Kidney epithelial cell (primary cell): ENCODE measurements around the gene ITGB4. TPM values are rescaled to one million over a fixed set of nuclear protein-coding genes. Genes with fewer than 3 reads are reported as not detected.

Source experiments
- DNase-seq: peaks from one replicate; pipeline ENCODE4 v3.0.0-alpha.2; 2010; ENCODE audit warnings: low read depth
- H3K27me3 ChIP-seq: 2 replicates; pipeline ENCODE4 v1.6.0; 2011; ENCODE audit warnings: low read length; ENCODE audit not compliant: control insufficient read depth, insufficient read depth
- H3K36me3 ChIP-seq: 2 replicates; pipeline ENCODE4 v1.5.1; 2011; ENCODE audit warnings: low read length; ENCODE audit not compliant: control insufficient read depth, insufficient read depth
- H3K4me3 ChIP-seq: 2 replicates; pipeline ENCODE4 v1.5.1; 2011; ENCODE audit warnings: low read depth, mild to moderate bottlenecking, control low read depth, low read length
- CTCF ChIP-seq: IDR thresholded peaks from 2 replicates; pipeline ENCODE4 v1.5.1; 2011; ENCODE audit warnings: mild to moderate bottlenecking, moderate library complexity, low read length, control low read depth, inconsistent platforms; ENCODE audit not compliant: insufficient read depth, poor library complexity, severe bottlenecking
- total RNA-seq: library from RNA; depleted of rRNA; stranded (reverse); fragments of >200 nt; gene quantifications from 2 replicates; pipeline ENCODE4 v1.2.3, GENCODE V29; 2015

Gene ITGB4
- total RNA-seq, 1 donor from 2014 or later = 17.8 TPM

GRCh38 chr17:75733471-75733870 is 12.2 kb downstream of the ITGB4 start:
- no peak for TF ChIP-seq CTCF
- DNase-seq = no peak
- H3K36me3 ChIP-seq = no peaks in the 10 kb centered on the region
- H3K27me3 ChIP-seq = no peaks in the 10 kb centered on the region
- H3K4me3 ChIP-seq = no peak overlapping the region

DNA sequence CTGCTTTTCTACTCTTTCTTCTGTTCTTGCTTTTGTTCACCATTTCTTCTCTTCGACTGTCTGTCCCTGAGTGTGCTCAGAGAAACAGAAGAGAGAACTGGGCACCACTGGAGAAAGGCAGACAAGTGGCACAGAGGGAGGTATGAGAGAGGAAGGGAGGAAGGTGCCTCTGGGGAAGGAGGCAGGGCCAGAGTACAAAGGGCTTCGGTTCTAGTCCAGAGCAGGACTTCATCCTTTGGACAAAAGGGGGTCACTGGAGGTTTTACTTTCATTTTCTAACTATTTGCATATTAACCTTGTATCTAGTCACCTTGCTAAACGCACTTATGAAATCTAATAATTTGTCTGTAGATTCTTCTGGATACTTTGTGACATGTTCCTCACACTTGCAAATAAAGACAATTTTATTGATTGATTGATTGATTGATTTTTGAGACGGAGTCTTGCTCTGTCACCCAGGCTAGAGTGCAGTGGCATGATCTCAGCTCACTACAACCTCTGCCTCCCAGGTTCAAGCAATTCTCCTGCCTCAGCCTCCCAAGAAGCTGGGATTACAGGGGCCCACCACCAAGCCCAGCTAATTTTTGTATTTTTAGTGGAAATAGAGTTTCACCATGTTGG is 13.5 kb downstream of the ITGB4 start:
- no peak for TF ChIP-seq CTCF
- no peak for DNase-seq
- H3K27me3 ChIP-seq = no peaks in the 10 kb centered on the region
- no peaks in the 10 kb centered on the region for H3K36me3 ChIP-seq
- no peak overlapping the region for H3K4me3 ChIP-seq

DNA sequence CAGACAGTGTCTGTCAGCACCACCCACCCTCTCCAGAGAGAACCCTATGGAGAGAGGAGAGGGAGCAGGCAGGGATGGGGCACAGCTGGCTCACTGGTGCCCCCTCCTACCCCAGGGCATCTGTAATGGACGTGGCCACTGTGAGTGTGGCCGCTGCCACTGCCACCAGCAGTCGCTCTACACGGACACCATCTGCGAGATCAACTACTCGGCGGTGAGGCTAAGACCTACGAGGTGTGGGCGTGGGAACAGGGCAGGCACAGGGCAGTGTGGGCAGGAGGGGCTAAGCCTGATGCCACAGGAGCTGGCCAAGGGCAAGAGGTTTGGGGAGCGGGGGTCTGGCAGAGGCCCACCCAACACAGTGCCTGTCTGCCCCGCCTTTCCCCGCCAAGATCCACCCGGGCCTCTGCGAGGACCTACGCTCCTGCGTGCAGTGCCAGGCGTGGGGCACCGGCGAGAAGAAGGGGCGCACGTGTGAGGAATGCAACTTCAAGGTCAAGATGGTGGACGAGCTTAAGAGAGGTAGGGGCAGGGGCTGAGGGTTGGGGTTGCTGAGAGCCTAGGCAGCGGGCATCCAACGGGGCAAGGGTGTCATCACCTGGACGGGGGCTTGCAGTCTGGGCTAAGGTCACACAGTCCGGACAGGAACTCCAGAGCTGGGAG is 15.0 kb downstream of the ITGB4 start:
- Histone ChIP-seq H3K36me3 (no peaks in the 10 kb centered on the region), H3K4me3 (no peak overlapping the region), H3K27me3 (no peaks in the 10 kb centered on the region)
- no peak for TF ChIP-seq CTCF
- DNase-seq = no peak

- no peak for DNase-seq
- H3K4me3 ChIP-seq = no peak overlapping the region
Measured at GRCh38 chr17:75737133-75737962, 16.1 kb downstream of the ITGB4 start.

DNA sequence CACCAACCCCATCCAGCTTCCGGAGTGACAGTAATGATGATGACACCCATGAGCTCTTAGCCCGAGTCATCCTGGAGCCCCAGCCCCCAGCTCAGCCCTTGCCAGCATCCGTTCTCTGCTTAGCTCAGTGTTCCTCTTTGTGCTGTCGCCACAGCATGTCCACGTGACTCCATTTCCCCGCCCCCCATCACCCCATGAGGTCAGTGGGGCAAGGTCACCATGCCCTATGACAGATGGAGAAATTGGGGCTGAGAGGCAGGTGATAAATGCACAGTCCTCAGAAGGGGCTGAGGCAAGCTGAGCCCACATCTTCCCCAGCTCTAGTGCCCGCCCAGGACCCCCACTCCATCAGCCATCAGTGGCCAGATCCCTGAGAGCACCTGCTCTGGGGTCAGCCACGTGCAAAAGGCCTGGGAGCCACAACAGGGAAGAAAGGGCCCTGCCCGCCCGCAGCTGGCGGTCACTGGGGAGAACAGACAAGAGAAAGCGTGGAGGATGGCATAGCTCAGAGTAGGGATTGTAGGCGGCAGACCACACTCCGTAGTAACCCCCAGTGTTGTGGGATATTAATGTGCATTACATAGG is 17.1 kb downstream of the ITGB4 start:
- no peak overlapping the region for H3K4me3 ChIP-seq
- H3K36me3 ChIP-seq = no peaks in the 10 kb centered on the region
- no peak for DNase-seq
- no peak for TF ChIP-seq CTCF
- H3K27me3 ChIP-seq = no peaks in the 10 kb centered on the region

More at GRCh38 chr17:75737133-75737962, 16.1 kb downstream of the ITGB4 start:
- no peaks in the 10 kb centered on the region for H3K27me3 ChIP-seq
- no peaks in the 10 kb centered on the region for H3K36me3 ChIP-seq
- TF ChIP-seq CTCF = no peak
